Stimulated activated CD4-positive, alpha-beta T cell treated with anti-CD3 and anti-CD28 coated beads, TNF-alpha, amount 100 ng/mL, for 1 hour (primary cell): Measurements from ENCODE around the gene RAB24.

Experiments
- DNase-seq, 3 donors: peaks; one replicate each; pipeline ENCODE4 v3.0.0-alpha.2; 2020; ENCODE audit warnings: low read depth in 3 of 3, low spot score in 1 of 3

The RAB24 gene

DNA sequence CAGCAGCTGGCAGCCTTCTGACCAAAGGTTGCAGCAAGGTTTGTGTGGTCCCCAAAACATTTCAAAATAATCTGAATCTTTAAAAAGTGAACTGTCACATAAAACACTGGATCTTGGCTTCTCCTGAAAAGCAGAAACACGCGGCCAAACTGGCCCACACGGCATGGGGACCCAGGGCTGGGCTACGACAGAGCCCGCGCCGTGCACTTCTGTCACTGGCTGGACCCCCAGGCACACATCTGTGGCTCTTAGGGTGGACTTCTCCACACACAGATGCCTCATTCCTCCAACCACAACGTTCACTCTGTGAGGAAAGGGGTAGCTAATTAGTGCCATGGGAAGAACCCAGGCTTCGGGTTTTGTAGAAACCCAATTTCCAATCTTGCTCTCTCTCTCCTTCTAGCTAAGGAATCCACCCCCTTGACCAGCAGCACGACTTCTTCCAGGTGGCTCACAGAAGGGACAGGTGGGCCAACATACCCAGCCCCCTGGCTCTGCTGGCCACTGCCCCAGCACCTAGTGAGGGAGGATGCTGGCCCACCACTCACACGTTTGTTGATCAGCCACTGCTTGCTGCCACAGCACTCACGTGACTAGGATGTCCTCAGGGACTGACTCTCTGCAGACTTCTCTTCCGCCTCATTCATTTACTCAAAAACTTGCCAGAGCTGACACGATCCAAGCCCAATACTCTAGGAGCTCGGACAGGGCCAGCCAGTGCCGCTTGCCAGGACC is 30.1 kb upstream of the RAB24 start:
- no peak for DNase-seq

DNA sequence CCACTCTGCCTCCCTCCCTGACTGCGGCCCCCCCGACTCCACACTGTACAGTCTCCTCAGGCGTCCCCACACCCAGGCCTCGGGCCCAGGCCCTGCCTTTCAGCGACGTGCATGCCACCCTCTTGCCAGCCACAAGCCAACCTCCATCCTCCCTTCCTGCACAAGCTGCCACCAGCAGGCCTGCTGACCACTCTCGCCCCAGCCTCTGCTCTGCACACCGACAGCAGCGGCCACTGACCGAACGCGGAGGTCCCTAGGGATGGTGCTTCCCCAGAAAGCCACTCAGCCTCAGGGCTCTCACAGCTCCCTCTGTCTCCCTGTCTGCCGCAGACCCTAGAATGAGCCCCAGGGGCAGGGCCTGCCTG is 29.4 kb upstream of the RAB24 start:
- DNase-seq = no peak

DNA sequence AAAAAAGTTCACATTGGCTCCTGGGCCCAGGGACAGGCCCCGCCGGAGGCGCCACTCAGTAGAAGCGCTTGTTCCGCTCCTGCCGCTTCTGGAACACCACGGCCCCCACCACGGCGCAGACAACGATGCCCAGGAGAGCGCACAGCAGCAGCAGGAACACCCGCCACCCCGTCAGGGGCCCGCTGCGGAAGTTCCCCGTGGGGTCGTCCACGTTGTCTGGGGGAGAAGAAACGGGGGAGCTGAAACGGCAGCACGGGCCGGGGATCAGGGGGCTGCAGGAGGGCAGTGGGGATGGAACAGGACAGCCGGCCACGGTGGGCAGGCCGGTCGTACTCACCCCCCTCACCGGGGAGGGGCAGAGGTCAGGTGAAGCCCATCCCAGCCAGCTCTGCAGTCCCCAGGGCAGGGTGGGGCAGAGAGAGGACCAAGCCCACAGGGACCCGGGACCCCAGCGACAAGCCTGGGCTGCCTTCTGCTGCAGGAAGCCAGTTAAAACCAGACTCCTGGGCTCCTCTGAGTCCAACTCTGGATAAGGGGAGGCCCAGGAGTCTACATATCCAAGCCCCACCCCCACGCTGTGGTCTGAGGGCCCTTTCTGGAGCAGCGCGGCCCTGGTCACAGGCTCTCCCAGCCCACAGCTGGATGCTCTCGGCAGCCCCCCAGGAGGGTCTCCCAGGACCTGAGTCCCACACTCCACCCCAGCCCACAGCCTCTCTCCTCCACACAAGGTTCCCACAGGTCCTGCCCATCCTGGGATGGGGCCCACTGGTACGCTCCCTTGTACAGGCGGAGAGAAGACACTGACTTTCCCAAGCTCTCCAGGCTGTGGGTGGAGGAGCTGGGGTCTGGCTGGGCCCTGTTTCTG is 28.7 kb upstream of the RAB24 start:
- no peak for DNase-seq

DNA sequence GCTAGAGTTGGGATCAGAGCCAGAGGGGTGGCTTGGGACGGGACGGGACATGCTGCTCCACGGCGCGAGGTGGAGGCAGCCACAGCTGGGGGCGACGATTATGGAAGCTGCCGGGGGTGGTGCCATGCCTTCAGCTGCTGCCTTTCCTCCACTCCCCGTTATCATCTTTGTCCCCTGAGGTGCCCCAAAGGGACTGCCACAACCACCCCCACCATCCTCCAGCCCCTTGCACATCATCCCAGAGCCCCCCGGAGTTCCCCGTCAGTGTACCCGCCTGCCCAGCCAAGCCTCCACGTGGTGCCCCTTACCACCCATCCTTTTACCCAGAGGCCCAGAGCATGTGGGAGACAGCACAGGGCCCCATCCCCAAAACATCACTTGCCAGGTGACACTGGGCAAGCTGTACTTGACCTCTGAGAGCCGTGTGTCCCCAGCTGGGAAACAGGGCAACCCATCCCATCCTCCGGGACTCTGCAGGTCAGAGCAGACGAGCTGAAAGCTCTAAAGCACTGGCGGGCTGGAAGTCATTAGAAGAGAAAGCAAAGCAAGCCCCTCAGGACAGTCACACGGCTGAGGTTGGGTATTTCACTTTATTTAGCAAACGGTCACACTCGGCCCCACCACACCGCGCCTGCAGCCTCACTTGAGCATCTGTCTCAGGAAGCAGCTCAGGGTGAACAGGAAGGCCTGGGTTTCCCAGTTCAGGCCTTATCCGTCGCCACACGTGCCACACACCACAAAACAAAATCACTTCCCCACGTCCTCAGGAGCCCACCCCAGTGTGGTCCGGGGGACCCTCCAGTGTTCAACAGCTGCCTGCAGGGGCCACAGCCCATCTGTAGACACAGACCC is 27.7 kb upstream of the RAB24 start:
- no peak for DNase-seq

DNA sequence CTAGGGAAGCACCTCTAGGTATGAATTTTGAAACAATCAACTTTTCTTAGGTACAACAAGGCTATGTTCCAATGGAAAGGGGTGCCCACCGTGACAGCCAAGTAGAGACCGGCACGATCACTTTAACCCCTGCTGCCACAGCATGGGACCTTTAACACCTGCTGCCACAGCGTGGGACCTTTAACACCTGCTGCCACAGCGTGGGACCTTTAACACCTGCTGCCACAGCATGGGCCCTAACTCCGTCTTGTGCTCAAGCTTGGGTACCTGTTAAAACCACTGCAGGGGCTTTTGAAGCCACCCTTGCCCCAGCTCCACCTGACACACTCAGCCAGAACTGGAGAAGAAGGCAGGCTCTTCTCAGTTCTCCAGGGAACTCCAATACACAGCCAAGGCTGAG is 26.4 kb upstream of the RAB24 start:
- DNase-seq = no peak

DNA sequence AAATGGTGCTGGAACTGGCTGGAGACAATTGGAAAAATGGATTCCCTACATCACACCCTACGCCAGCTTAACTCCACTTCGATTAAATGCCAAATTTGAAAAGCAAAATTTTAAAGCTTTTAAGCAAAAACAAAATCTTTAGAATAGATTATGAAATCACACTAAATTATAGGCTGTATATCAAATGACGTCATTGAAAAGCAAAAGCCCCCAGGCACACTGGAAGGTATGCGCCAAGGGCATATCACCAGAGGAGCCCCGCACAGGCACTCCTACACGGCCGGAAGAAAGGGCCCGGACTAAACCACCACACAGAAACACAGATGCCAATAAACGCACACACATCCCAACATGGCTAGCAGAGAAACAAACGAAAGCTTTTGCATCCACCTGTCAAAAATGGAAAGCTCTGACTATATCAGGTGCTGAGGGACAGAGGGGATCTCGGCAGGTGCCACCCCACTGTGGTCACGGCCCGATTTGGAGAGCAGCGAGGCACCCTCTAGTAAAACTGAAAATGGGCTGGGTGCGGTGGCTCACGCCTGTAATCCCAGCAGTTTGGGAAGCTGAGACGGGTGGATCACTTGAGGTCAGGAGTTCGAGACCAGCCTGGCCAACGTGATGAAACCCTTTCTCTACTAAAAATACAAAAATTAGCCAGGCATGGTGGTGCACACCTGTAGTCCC is 25.2 kb upstream of the RAB24 start:
- no peak for DNase-seq

DNA sequence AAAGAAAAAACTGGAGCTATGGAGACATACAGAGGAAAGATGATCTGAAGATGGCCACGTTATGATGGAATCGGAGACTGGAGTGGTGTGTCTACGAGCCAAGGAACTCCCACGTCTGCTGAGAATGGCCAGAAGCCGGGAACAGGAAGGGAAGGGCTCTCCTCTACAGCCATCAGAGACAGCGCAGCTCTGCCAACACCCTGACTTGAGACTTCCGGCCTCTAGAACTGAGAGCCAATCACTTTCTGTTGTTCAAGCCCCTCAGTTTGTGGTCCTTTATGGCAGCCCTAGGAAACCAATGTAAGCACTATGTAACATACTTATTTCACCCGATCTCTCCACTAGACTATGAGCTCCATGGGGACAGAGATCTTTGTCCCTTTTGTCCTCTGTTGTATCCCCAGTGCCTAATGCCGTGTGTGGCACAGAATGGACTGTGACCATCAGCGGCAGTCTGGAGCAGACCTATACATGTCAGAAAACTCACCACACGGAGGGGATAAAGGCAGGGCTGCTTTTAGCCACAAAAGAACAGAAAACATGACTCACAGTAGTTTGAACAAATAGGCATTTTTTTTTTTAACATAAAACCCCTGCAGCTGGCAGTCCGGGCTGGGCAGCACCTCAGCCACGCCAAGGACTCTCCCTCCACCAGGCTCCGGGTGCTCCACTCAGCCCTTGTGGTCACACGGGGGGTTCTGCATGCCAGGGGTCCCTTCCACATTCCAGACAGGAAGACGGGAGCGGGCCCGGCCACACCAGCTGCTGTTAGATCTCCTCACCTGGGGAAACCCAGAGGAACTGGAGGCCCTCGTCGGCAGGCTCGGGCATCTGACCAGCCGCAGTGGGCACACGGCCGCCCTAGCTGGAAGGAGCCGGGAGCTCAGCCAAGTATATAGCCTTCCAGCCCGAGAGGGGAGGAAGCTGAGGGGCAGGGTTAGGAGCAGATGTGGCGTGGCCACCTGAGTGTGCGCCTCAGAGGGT is 24.3 kb upstream of the RAB24 start:
- no peak for DNase-seq

DNA sequence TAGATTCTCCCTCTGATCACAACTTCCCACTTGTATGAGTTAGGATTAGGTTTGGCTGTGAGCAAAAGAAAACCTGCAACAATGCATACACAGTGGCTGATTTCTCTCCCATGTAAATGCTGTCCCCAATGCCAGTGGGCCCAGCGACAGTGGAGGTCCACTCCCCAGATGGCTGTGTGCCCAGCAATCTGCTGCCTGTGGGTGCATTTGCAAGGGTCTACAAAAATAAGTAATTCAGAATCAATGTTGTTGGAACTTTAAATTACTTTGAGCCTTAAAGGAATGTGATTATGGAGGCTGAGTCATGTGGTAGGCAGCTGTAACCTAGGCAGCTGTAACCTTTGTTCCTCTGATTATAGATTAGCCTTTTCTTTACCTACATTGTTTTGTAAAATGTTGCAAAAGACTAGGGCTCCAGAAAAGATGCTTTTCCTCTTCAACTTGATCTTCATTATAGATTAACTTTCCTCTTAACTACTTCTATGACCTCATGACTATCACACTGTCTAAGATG is 22.4 kb upstream of the RAB24 start:
- DNase-seq = no peak

DNA sequence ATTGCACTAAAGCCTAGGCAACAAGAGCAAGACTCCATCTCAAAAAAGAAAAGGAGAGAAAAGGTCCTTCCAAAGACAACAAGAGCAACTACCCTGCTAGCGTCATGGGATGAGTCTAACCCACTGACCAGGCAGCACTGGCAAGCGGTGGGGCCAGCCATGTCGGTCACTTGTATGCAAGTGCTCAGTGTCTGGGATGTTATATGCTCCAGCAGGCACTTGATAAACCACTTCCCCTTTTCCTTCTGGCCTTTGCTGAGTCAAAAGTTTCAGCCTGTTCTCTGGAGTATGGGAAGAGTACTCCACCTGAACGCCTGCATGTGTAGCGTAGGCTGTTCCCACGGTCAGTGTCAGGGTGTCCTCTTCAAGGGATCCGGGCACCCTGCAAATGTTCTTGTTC is 17.4 kb upstream of the RAB24 start:
- DNase-seq = no peak

DNA sequence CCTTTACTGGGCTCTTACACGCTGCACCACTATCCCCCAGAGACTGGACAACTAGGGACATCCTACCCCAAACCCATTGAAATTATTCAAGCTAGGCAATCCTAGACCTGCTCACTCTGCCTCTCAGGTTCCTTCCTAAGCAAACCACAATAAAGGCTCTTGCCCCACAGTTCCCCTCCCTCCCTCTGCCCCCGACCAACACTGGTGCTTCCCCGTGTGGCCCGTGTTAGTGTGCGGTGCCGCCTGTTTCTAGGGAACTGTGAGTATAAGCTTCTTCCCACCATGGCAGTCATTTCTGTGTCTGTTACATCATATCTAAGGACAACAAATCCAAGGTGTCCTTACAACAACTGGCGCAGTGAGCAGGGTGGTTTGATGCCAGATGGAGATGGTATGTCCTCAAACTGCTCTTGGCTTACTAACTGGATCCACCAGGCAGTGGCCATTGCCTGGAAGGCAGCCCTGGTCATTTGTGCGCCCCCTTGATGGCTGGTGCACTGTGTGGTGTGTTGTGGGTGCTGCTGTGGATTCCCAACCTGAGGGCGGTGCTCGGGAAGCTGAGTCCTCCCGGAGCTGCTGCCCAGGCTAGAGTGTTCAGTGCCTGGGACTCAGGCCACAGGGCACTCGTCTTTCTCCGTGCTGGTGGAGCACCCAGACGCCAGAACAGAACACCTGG is 16.5 kb upstream of the RAB24 start:
- no peak for DNase-seq

DNA sequence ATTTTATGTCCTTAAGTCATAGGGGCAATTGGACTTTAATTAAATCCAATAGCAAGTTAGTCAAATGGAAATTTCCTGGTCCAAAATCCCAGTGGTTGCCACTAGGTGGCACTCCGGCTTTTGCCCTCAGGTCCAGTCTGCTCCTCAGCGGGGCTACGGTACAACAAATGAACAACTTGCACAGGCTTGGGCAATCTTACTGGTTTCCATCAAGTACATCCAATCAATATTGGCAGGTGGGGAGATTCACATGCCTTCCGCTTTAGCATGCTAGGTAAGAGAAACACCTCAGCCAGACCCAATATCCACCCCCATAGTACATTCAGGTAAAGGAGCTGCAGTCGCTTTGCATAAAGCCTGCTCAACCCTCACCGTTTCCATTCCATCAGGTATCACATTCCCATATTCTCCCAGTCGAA is 14.4 kb upstream of the RAB24 start:
- peak in 2 of 3 donors; percentile 43 to 58 for DNase-seq

DNA sequence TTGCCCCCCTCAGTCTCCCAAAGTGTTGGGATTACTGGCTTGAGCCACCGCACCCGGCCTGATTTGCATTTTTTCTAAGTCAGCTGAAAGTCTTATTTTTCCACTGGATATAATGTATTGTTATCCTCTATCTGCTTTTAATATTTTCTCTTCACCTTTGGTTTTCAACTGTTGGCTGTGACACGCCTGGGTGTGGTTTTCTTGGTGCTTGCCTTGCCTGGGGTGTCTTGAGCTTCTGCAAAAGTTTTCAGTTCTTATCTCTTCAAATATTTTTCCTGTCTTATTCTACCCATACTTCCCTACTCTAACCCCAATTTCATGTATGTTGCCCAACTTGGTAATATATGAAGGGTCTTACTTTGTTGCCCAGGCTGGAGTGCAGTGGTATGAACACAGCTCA is 12.5 kb upstream of the RAB24 start:
- no peak for DNase-seq

DNA sequence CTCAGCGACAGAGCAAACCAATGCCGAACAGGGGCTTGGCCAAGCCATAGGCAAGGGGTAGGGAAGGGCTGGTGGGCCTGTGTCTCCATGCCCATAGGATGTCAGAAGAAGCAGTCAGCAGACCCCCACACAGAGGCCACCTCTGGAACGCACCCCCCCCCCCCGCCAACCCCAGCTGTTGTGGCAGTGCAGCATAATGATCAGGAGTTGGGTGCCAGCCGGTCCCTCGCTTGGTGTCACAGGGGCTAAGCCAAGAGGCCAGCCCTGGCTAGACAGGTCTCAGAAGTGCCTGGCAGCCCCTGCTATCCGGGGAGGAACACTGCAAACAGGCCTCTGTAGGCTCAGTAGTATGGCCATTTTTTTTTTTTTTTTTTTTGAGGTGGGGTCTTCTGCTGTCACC is 11.9 kb upstream of the RAB24 start:
- no peak for DNase-seq

DNA sequence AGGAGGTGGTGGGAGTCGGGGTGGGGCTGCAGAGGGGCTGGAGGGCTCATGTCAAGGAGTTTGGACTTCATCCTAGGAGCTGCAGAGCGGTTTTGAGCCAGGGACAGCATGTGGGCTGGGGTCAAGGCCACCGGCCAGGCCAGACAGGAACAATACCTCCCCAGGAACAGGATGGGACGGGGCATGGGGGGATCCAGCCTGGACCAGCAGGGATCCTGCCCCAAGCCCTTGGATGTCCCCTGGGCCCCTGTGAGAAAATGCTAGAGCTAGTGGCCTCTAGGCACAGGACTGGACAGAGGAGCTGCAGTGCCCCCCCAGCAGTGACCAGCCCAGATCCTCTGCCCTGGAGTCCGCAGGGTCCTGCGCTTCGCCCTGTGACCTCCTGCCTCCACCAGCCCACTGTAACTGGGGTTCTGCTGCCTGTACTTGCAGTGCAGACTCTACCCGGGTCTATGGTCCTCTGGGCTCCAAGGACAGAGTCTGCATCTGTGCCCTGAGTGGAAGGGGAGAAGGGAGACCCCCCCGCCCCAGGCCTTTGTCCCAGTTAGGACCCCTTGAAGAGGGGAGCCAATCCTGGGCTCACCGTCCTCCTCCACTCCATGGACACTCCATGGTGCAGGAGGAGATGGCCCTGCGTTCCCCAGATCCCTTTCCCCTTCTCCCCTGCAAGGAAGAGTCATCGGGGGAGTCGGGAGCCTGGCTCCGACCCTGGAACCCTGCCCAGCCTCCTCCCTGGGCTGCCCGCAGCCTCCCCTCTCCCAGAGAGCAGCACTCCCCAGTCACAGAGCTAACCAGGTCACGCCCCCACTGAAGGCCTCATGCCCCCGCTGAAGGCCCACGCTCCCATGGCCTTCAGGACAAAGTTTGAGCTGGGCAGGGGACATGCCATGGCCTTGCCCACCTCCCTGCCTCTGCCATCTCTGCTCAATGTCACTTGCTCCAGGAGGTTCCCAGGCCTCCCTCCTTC is 11.1 kb upstream of the RAB24 start:
- DNase-seq = no peak

DNA sequence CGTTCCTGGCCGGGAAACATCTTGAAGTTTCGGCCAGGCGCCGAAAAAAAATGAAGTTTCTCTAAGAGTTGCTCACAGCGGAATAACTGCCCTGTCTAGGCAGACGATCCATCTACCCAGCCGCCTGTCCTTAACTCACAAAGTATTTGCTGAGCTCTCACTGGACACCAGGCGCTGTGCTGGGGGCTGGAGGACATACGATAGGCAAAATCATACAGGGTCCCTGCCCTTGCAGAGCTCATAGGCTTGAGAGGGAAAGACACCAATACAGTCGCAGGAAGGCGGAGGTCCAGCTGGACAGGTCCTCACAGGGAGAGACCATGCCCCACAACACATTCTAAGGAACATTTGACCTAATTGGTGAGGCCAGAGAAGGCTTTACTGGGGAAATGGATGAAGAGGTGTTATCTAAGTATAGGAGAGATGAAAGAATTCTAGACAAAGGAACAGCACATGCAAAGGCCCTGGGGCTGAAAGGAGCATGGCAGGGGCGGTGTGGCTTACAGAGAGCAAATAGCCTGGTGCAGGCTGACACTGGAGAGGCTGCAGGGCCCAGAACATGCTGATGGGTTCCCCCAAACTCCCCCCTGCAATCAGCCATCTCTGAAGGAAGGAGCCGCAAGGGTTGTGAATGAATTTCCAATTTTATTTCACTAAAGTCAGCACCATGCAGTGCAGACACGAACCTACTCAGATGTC is 10.2 kb upstream of the RAB24 start:
- DNase-seq = no peak

DNA sequence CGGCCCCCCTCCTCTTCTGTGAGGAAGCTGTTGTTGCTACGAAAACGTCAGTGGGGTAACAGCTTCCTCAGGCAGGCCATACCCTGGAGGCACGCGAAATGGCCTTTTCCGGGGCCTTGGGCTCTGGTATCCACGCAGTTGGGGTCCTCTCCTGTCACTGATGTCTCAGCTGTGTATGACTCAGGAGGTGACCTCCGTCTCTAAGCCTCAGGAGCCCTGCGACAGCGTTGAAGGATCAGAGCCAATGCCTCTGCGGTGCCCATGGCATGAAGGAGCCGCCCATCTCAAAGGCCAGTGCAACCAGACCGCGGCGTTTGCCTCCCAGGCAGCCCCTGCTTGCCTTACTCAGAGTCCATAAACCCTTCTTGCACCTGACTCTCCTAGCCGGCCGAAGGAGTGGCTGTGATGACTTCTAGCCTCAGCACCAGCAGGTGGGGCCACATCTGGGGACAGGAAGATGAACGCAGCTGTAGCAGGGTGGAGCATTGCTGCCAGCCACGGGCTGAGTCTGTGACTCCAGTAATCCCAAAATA is 9.2 kb upstream of the RAB24 start:
- no peak for DNase-seq
